GM12878 (cell line): Measurements from ENCODE around the gene LMTK2. TPM values are rescaled to one million over a fixed set of nuclear protein-coding genes. Genes with fewer than 3 reads are reported as not detected.

Source experiments
- BRCA1 ChIP-seq: IDR thresholded peaks from 2 replicates; pipeline ENCODE4 v1.6.1; 2011; ENCODE audit warnings: low read depth, low read length, improper control_type of control experiment
- CEBPB ChIP-seq, 2 experiments: fragments of 150-350 bp in 1 of 2; IDR thresholded peaks; 2 replicates each; pipeline ENCODE4 v1.6.1; 2012 to 2014; ENCODE audit warnings: low read depth in 2 of 2, low read length in 2 of 2, borderline replicate concordance in 1 of 2, inconsistent platforms in 1 of 2
- CHD4 ChIP-seq: fragments of 200-600 bp; sonication (generic); IDR thresholded peaks from 2 replicates; pipeline ENCODE4 v1.6.1; 2016; ENCODE audit warnings: mild to moderate bottlenecking
- ESRRA ChIP-seq: IDR thresholded peaks from 2 replicates; pipeline ENCODE4 v1.6.1; 2012; ENCODE audit warnings: mild to moderate bottlenecking, low read length, improper control_type of control experiment
- ETV6 ChIP-seq, 2 experiments: fragments of 450-650 bp in 1 of 2; IDR thresholded peaks in 1 of 2; conservative IDR thresholded peaks in 1 of 2; 2 replicates each; pipeline ENCODE4 v1.6.1; 2014; ENCODE audit warnings: antibody characterized with exemption in 1 of 2, borderline replicate concordance in 1 of 2, low read depth in 1 of 2, mild to moderate bottlenecking in 1 of 2, moderate library complexity in 1 of 2
- GABPA ChIP-seq: IDR thresholded peaks from 2 replicates; pipeline ENCODE4 v1.6.1; 2014; ENCODE audit warnings: antibody characterized with exemption, low read depth, mild to moderate bottlenecking, inconsistent platforms
- IKZF1 ChIP-seq: fragments of 450-650 bp; conservative IDR thresholded peaks from 2 replicates; pipeline ENCODE4 v1.6.1; 2017; ENCODE audit warnings: antibody characterized with exemption, mild to moderate bottlenecking
- IRF4 ChIP-seq: IDR thresholded peaks from 2 replicates; pipeline ENCODE4 v1.6.1; 2011; ENCODE audit warnings: low read depth, low read length
- MYC ChIP-seq: IDR thresholded peaks from 2 replicates; pipeline ENCODE4 v1.6.1; 2011; ENCODE audit warnings: mild to moderate bottlenecking, low read length, moderate library complexity, inconsistent platforms; ENCODE audit not compliant: insufficient read depth, insufficient replicate concordance, insufficient read length, severe bottlenecking
- NBN ChIP-seq: fragments of 450-650 bp; IDR thresholded peaks from 2 replicates; pipeline ENCODE4 v1.6.1; 2016
- NFXL1 ChIP-seq: fragments of 450-650 bp; IDR thresholded peaks from 2 replicates; pipeline ENCODE4 v1.6.1; 2017; ENCODE audit warnings: antibody characterized with exemption, mild to moderate bottlenecking, borderline replicate concordance
- PBX3 ChIP-seq: IDR thresholded peaks from 2 replicates; pipeline ENCODE4 v1.6.1; 2011; ENCODE audit warnings: mild to moderate bottlenecking, low read depth, low read length, moderate library complexity; ENCODE audit not compliant: insufficient replicate concordance
- SMARCA5 ChIP-seq: fragments of 450-650 bp; IDR thresholded peaks from 2 replicates; pipeline ENCODE4 v1.6.1; 2017; ENCODE audit warnings: mild to moderate bottlenecking
- SREBF2 ChIP-seq: IDR thresholded peaks from 2 replicates; pipeline ENCODE4 v1.6.1; 2012; ENCODE audit warnings: mild to moderate bottlenecking, low read length
- STAT1 ChIP-seq: fragments of 450-650 bp; conservative IDR thresholded peaks from 2 replicates; pipeline ENCODE4 v1.6.1; 2014; ENCODE audit warnings: antibody characterized with exemption, mild to moderate bottlenecking
- SUPT20H ChIP-seq: IDR thresholded peaks from 2 replicates; pipeline ENCODE4 v1.6.1; 2011; ENCODE audit warnings: low read depth, mild to moderate bottlenecking, low read length, moderate library complexity, borderline replicate concordance; ENCODE audit not compliant: control insufficient read depth
- SUZ12 ChIP-seq: fragments of 200-600 bp; sonication (generic); IDR thresholded peaks from one replicate; pipeline ENCODE4 v1.6.1; 2018; ENCODE audit warnings: antibody characterized with exemption, mild to moderate bottlenecking; ENCODE audit not compliant: unreplicated experiment
- ZBTB40 ChIP-seq: fragments of 450-650 bp; IDR thresholded peaks from 2 replicates; pipeline ENCODE4 v1.6.1; 2016; ENCODE audit warnings: mild to moderate bottlenecking, moderate library complexity, borderline replicate concordance
- ZNF592 ChIP-seq: fragments of 450-650 bp; IDR thresholded peaks from 2 replicates; pipeline ENCODE4 v1.6.1; 2017; ENCODE audit warnings: mild to moderate bottlenecking, moderate library complexity
- polyA plus RNA-seq, 11 experiments: library from polyadenylated mRNA; depleted of rRNA in 4 of 11; unstranded in 6 of 11; stranded (reverse) in 5 of 11; fragments of >200 nt; fragmentation: Nextera tagmentation in 4 of 11; fragmentation: Illumina TruSeq in 1 of 11; extraction: Ambion mirVana in 4 of 11; extraction: Trizol in 1 of 11; gene quantifications; 1 replicate in 1 of 11; 2 replicates in 10 of 11; pipeline versions ENCODE4 v1.2.1 to v1.2.3, GENCODE V29; 2011 to 2016; ENCODE audit warnings: inconsistent platforms in 2 of 11, missing spikeins in 2 of 11, low read depth in 1 of 11
- total RNA-seq, 4 experiments: library from RNA; depleted of rRNA in 3 of 4; stranded (reverse); fragments of >200 nt in 3 of 4; fragmentation: Illumina TruSeq in 1 of 4; extraction: Trizol in 1 of 4; gene quantifications; 2 replicates each; pipeline versions ENCODE4 v1.2.1 to v1.2.3, GENCODE V29; 2013 to 2021
- TF ChIP-seq, protein P1 (sequence below): fragments of 450-650 bp; IDR thresholded peaks from 2 replicates; pipeline ENCODE4 v1.6.1; 2014; ENCODE audit warnings: mild to moderate bottlenecking

Gene LMTK2
- total and polyA plus RNA-seq, 10 of the 15 experiments (the other 5 are each of a cell fraction or from before 2014, with no cell fraction given) = 0.68 to 8.7 (median 4.6) TPM

- no peak for TF ChIP-seq ZNF592
- TF ChIP-seq ESRRA = no peak
- no peak for TF ChIP-seq SUPT20H
- TF ChIP-seq ZBTB40 = no peak
- TF ChIP-seq SUZ12 = no peak
- no peak for TF ChIP-seq MYC
- TF ChIP-seq SREBF2 = no peak
- no peak; the same call in 1 of the 2 replicates for TF ChIP-seq IRF4
- TF ChIP-seq, protein P1, sequence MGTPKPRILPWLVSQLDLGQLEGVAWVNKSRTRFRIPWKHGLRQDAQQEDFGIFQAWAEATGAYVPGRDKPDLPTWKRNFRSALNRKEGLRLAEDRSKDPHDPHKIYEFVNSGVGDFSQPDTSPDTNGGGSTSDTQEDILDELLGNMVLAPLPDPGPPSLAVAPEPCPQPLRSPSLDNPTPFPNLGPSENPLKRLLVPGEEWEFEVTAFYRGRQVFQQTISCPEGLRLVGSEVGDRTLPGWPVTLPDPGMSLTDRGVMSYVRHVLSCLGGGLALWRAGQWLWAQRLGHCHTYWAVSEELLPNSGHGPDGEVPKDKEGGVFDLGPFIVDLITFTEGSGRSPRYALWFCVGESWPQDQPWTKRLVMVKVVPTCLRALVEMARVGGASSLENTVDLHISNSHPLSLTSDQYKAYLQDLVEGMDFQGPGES = no peak
- TF ChIP-seq IKZF1 = no peak
- TF ChIP-seq NFXL1 = no peak
- TF ChIP-seq BRCA1 = no peak
- no peak for TF ChIP-seq STAT1
- no peak for TF ChIP-seq PBX3
- TF ChIP-seq GABPA = no peak
- TF ChIP-seq NBN = no peak
- no peak for TF ChIP-seq CHD4
- TF ChIP-seq SMARCA5 = no peak
- TF ChIP-seq CEBPB (IDR thresholded peaks at IDR 0.05; ENCODE audit: borderline replicate concordance in 1 of 2, low read depth in 2 of 2, low read length in 2 of 2) = no peak
- TF ChIP-seq ETV6 (conservative IDR thresholded peaks at IDR 0.05 in 1 of 2, IDR thresholded peaks at IDR 0.05 in 1 of 2; ENCODE audit: borderline replicate concordance in 1 of 2, low read depth in 1 of 2) = no peak
These were observed 96.8 kb downstream of the LMTK2 start (continued) for GRCh38 chr7:98203261-98203963.
